Measurements from ENCODE around the gene SHC2. TPM values are rescaled to one million over a fixed set of nuclear protein-coding genes. Genes with fewer than 3 reads are reported as not detected.
A peak's percentile ranks its signal among the peaks of the same experiment; 100 is the strongest.

The SHC2 gene
- polyA plus RNA-seq, 1 donor (not counting 4 experiments of a cell fraction or from before 2014, with no cell fraction given) = 2.5 TPM

DNA sequence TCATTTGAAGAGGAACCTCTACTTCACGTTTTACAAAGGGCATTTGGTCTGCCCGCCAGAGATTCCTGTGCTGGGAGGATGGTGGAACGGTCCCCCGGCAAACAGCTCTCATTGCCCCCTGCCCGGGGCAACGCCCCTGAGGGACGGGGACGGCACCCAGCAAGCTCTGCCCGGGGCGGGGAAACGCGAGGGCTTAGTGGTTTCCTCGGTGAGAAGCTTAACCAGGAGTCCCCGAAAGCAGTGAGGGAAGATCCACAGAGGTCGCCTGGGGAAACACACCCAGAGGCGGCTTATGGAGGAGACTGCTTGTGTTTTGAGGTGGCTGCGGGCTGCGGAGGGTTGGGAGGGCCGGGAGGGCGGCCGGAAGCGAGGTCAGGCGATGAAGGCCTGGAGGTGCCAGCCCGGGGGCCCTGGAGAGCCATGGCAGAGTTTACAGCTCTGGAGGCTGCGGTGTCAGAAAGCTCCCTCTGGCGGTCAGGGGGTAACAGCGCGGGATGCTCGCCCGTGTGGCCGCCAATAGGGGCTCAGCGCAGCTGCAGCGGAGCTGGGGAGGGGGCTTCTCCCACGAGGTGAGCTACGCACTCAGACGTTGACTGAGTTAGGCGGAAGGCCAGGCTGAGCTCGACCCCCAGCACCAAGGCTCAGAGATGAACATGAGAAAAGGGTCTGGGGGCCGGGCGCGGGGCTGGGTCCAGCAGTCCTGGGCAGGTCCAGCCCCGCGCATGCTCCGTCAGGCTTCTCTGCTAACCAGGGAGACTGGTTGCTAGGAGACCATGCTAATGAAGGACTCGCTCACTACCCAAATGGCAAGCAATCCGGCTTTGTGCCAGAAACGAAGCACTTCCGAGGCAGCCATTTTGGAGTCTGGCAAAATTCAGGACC lies 45.8 kb upstream of the SHC2 start:
- Histone ChIP-seq H3K4me1 (ENCODE audit: control insufficient read depth, extremely low read depth, insufficient read depth, low read length) (peaks cover 31% of the 10 kb centered on the region), H3K4me3 (ENCODE audit: control insufficient read depth in 2 of 3, extremely low read depth in 1 of 3, insufficient read depth in 2 of 3, low read depth in 1 of 3, low read length in 3 of 3) (peak overlapping the region; percentile 57 to 88 (median 74)), H3K36me3 (ENCODE audit: control insufficient read depth in 2 of 2, extremely low read depth in 1 of 2, insufficient read depth in 2 of 2, low read length in 2 of 2) (peaks cover 0 to 3% of the 10 kb centered on the region in 2 experiments), H3K4me2 (ENCODE audit: control insufficient read depth, extremely low read depth, insufficient read depth, low read depth, low read length) (peak overlapping the region; percentile 84), H4K20me1 (ENCODE audit: control insufficient read depth, extremely low read depth, insufficient read depth, low read length) (no peaks in the 10 kb centered on the region), H3K27me3 (ENCODE audit: control insufficient read depth, extremely low read depth, insufficient read depth, low read length) (no peaks in the 10 kb centered on the region), H3K9ac (ENCODE audit: control insufficient read depth, extremely low read depth, insufficient read depth, low read length) (peak overlapping the region; percentile 85), H3K79me2 (ENCODE audit: control insufficient read depth, insufficient read depth, low read length) (peaks cover 16% of the 10 kb centered on the region), H2AFZ (ENCODE audit: control insufficient read depth, low read length) (peak overlapping the region; percentile 96), H3K9me1 (ENCODE audit: control insufficient read depth, extremely low read depth, insufficient read depth, low read length) (peaks cover 4% of the 10 kb centered on the region), H3K27ac (ENCODE audit: control insufficient read depth, insufficient read depth, low read length) (peak overlapping the region; percentile 88), H3K9me3 (ENCODE audit: control insufficient read depth, low read depth, low read length) (no peaks in the 10 kb centered on the region)
- DNase-seq (ENCODE audit: low read depth, low spot score) (peak; percentile 97), FAIRE-seq (peak; percentile 84)
- TF ChIP-seq, protein P1, sequence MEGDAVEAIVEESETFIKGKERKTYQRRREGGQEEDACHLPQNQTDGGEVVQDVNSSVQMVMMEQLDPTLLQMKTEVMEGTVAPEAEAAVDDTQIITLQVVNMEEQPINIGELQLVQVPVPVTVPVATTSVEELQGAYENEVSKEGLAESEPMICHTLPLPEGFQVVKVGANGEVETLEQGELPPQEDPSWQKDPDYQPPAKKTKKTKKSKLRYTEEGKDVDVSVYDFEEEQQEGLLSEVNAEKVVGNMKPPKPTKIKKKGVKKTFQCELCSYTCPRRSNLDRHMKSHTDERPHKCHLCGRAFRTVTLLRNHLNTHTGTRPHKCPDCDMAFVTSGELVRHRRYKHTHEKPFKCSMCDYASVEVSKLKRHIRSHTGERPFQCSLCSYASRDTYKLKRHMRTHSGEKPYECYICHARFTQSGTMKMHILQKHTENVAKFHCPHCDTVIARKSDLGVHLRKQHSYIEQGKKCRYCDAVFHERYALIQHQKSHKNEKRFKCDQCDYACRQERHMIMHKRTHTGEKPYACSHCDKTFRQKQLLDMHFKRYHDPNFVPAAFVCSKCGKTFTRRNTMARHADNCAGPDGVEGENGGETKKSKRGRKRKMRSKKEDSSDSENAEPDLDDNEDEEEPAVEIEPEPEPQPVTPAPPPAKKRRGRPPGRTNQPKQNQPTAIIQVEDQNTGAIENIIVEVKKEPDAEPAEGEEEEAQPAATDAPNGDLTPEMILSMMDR (optimal IDR thresholded peaks at IDR 0.05 in 1 of 3, IDR thresholded peaks at IDR 0.05 in 1 of 3, conservative IDR thresholded peaks at IDR 0.05 in 1 of 3; ENCODE audit: extremely low read depth in 1 of 3, insufficient read depth in 2 of 3, low read length in 3 of 3) = peak; percentile 83 to 100 (median 91)
- no peak for TF ChIP-seq EZH2 (IDR thresholded peaks at IDR 0.05; ENCODE audit: low read length)
- dilution Hi-C loops (cut with MboI; ENCODE audit: extremely low pct_ligation_motif_present, low sequenced_read_pairs) = no loop called here

DNA sequence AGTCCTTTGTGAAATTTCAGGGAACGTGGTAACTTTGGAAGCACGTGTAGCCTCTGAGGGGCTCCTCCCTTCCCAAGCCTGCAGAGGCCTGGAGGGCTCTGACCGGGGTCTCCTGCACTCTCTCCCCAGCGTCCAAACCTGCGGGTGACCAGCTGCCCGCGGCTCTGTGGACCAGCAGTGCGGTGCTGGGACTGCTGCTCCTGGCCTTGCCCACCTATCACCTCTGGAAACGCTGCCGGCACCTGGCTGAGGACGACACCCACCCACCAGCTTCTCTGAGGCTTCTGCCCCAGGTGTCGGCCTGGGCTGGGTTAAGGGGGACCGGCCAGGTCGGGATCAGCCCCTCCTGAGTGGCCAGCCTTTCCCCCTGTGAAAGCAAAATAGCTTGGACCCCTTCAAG lies 43.8 kb upstream of the SHC2 start:
- no peak for FAIRE-seq
- no peak for TF ChIP-seq EZH2 (IDR thresholded peaks at IDR 0.05; ENCODE audit: low read length)
- TF ChIP-seq, protein P1 (optimal IDR thresholded peaks at IDR 0.05 in 1 of 3, IDR thresholded peaks at IDR 0.05 in 1 of 3, conservative IDR thresholded peaks at IDR 0.05 in 1 of 3; ENCODE audit: extremely low read depth in 1 of 3, insufficient read depth in 2 of 3, low read length in 3 of 3) = no peak
- no peak overlapping the region for H3K4me2 ChIP-seq (ENCODE audit: control insufficient read depth, extremely low read depth, insufficient read depth, low read depth, low read length)
- H3K27me3 ChIP-seq (ENCODE audit: control insufficient read depth, extremely low read depth, insufficient read depth, low read length) = no peaks in the 10 kb centered on the region
- H3K9me3 ChIP-seq (ENCODE audit: control insufficient read depth, low read depth, low read length) = no peaks in the 10 kb centered on the region
- H3K79me2 ChIP-seq (ENCODE audit: control insufficient read depth, insufficient read depth, low read length) = peaks cover 16% of the 10 kb centered on the region
- H3K9me1 ChIP-seq (ENCODE audit: control insufficient read depth, extremely low read depth, insufficient read depth, low read length) = peaks cover 2% of the 10 kb centered on the region
- peaks cover 0 to 3% of the 10 kb centered on the region in 2 experiments for H3K36me3 ChIP-seq (ENCODE audit: control insufficient read depth in 2 of 2, extremely low read depth in 1 of 2, insufficient read depth in 2 of 2, low read length in 2 of 2)
- no peak overlapping the region for H2AFZ ChIP-seq (ENCODE audit: control insufficient read depth, low read length)
- H3K9ac ChIP-seq (ENCODE audit: control insufficient read depth, extremely low read depth, insufficient read depth, low read length) = no peak overlapping the region
- no peak for DNase-seq (ENCODE audit: low read depth, low spot score)
- H4K20me1 ChIP-seq (ENCODE audit: control insufficient read depth, extremely low read depth, insufficient read depth, low read length) = no peaks in the 10 kb centered on the region
- dilution Hi-C loops (cut with MboI; ENCODE audit: extremely low pct_ligation_motif_present, low sequenced_read_pairs) = no loop called here
- H3K27ac ChIP-seq (ENCODE audit: control insufficient read depth, insufficient read depth, low read length) = no peak overlapping the region
- peaks cover 17% of the 10 kb centered on the region for H3K4me1 ChIP-seq (ENCODE audit: control insufficient read depth, extremely low read depth, insufficient read depth, low read length)
- H3K4me3 ChIP-seq (ENCODE audit: control insufficient read depth in 2 of 3, extremely low read depth in 1 of 3, insufficient read depth in 2 of 3, low read depth in 1 of 3, low read length in 3 of 3) = no peak overlapping the region
